Renal cortex interstitium (tissue), 11 donors: ENCODE data around the gene MIR17HG. TPM values are rescaled to one million over a fixed set of nuclear protein-coding genes. Genes with fewer than 3 reads are reported as not detected.
"Not testable (repeated sequence)": the region's sequence is repeated elsewhere in the genome, so short reads cannot be mapped to it uniquely, and the experiment has no call there.

Experiments used
- DNase-seq, 11 donors: peaks; one replicate each; pipeline ENCODE4 v3.0.0-alpha.2; 2013; ENCODE audit warnings: low read depth in 9 of 11, low spot score in 4 of 11; ENCODE audit errors: extremely low read depth in 1 of 11
- polyA plus RNA-seq, 3 donors: library from polyadenylated mRNA; unstranded; fragments of 120-200 nt; gene quantifications; one replicate each; pipeline ENCODE4 v1.2.1, GENCODE V29; 2013; ENCODE audit not compliant: insufficient read length in 3 of 3

Gene MIR17HG
- polyA plus RNA-seq, 3 donors, result 3.2 to 6.6 (median 5.1) TPM

DNA sequence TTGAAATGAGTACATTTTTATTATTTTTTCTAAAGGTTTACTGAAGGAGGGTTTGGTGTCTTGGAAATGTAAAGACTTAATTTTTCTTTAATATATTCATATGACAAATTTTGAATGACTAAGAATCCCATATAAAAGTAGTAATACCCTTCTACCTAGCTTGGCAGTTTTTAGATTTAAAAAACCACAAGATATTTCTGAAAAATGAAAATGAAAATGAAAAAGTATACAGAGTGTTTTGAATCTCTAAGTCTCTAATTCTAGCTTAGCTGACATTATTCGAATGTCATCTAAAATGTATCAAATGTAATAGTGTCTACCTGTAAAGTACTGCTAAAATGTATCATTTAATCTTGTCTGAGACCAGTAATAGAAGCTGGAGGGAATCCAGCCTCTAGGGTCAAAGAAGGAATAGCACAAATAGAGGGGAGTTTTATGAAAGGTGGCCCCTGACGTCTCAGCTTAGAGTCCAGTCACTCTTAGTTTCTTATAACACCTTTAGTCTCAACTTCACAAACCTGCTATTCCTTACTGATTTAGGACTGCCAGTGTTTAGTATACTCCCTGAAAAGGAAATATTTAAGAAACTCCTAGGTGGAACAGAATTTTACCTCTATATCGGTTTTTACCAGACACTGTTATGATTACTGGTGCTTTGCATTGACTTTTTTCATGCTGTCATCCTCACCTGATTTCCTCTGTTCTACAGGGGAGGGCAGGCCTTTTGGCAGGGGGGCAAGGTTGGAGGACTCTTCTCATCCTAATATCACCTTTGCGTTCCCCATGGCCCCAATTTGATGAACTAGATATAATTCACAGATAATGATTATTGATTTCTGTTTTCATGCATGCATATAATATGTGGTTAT is 16.2 kb upstream of the MIR17HG start:
- DNase-seq, result no peak

- no peak for DNase-seq
Measured at GRCh38 chr13:91346062-91346461, 1.4 kb upstream of the MIR17HG start.

DNA sequence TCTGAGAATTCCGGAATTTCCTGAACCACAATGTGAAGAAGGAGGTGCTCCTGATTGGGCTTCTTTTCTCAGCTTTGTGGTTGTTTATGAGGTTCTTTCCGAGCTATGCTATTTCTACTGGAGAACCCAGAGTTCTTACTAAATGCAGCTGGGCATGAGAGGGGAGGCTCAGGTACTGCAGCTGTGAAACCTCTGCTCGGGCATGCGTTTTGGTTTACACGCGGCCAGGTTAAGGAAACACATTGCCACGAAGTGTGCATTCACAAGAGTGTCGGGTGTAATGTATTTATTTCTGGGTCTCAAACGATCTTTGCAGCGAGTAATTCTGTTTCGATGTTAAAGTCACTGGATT is 661 bp upstream of the MIR17HG start:
- DNase-seq, result peak in 6 of 11 donors; percentile 20 to 53 (median 26)

DNA sequence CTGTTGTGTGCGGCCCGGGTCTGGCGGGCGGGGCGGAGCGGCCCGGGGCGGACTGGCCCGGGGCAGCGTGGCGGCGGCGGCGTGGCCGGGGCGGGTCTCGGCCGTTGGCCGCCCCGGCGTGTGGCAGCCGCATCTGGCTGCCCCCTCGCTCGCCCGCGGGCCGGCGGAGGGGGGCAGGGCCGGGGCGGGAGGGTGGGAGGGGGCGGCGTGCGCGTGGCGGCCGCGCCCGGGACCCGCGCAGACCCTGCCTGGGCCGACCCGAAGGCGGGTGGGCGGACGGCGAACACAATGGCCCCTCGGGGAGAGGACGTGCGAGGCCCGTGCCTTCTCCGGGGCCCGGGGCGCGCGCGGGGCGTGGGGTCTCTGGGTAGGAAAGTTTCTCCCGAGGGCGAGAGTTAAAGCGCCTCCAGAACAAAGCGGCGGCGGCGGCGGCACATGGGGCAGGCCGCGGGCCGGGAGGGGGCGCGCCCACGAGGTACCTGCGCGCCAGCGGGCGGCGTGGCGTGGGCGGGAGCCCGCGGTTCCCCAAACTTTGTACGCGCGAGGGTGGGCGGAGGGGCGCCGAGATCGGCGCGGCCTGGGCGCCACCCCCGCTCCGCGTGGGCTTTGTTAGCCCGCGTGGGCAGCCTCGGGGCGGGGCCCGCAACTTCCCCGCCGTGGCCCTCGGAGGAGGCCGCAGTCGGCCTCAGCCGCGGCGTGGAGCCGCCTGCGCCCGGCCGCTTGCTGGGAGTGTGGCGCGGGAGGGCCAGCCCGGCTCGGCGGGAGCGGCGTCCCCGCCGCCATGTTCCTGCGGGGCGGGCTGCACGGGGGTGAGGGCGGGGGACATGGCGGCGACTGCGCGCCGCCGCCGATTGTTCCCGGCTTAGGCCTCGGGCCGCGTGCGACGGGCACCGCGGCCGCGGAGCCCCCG is 764 bp downstream of the MIR17HG start:
- DNase-seq, result peak in 3 of 11 donors; percentile 17 to 38 (median 25)

DNA sequence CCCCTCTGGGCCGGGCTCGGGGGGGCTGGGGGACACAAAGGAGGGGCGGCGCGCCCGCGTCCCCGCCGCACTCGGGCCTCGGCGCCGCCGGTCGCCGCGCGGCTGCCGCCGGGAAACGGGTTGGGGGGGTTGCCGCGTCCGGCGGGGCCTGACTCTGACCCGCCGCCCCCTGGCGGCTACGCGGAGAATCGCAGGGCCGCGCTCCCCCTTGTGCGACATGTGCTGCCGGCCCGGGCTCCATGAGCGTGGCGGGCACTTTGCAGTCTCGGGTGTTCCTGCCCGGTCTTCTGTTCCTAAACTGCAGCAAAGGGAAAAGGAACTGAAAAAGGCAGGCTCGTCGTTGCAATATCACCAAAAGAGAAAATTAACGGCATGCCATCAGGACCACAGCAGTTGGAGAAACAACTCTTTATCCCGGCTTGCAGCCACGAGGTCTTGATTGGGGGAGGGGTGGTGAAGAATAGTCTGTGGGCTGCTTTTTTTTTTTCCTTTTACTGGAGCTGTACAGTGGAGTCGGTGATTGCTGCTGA is 1.5 kb downstream of the MIR17HG start:
- DNase-seq, result peak; percentile 79 to 92 (median 87)

DNA sequence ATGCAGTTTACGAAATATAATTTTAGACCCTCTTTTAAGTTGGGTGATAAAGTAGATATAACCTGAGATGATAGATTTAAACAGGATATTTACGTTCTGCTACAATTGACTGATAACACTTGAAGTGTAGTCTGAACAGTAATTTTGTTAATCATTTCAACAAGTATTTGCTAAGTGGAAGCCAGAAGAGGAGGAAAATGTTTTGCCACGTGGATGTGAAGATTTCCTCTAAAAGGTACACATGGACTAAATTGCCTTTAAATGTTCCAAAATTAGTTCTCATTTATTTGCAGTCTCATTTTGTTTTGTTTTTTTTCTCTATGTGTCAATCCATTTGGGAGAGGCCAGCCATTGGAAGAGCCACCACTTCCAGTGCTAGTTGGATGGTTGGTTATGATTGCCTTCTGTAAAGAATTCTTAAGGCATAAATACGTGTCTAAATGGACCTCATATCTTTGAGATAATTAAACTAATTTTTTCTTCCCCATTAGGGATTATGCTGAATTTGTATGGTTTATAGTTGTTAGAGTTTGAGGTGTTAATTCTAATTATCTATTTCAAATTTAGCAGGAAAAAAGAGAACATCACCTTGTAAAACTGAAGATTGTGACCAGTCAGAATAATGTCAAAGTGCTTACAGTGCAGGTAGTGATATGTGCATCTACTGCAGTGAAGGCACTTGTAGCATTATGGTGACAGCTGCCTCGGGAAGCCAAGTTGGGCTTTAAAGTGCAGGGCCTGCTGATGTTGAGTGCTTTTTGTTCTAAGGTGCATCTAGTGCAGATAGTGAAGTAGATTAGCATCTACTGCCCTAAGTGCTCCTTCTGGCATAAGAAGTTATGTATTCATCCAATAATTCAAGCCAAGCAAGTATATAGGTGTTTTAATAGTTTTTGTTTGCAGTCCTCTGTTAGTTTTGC is 2.8 kb downstream of the MIR17HG start:
- no peak for DNase-seq

DNA sequence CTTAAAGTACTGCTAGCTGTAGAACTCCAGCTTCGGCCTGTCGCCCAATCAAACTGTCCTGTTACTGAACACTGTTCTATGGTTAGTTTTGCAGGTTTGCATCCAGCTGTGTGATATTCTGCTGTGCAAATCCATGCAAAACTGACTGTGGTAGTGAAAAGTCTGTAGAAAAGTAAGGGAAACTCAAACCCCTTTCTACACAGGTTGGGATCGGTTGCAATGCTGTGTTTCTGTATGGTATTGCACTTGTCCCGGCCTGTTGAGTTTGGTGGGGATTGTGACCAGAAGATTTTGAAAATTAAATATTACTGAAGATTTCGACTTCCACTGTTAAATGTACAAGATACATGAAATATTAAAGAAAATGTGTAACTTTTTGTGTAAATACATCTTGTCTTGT is 3.6 kb downstream of the MIR17HG start:
- no peak for DNase-seq

DNA sequence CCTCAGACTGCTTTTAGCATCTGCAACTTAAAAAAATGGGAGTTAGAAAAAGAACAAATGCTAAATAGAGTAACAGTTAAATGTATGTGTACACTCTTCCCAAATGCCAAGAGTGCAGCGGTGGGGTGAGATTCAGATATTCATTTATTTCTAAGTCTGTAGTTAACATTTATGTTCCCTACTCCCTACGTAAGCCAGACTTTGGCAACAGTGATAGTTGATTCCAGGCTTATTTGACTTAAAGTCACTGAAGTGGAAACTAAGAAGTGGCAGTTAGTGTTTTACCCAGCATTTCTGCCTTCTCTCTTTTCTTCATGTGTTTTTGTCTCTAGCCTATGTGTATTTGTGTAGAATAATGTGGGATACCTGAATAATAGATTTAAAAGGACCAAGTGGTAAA is 4.5 kb downstream of the MIR17HG start:
- DNase-seq, result no peak

- not testable (repeated sequence) for DNase-seq
Measured at GRCh38 chr13:91352891-91353290, 5.4 kb downstream of the MIR17HG start.

DNA sequence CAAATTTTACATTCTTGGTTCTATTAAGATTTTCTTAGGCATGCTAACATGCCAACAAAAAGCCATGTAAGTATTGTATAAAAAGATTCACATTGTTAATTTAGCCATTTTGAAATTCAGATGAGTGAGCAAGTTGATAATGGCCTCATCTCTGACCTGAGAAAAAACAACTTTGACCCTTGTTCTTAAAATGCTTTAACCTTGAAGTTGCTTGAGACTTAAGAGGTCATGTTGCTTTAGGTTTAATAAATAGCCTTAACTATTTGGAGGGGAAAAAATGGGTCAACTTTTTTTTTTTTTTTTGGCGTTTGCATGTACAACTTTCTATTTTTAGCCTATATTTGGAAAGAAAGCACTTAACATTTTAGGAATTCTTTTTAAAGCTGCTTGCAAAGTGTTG is 6.0 kb downstream of the MIR17HG start:
- DNase-seq, result no peak

GRCh38 chr13:91355099-91355825 is 7.8 kb downstream of the MIR17HG start:
- DNase-seq, result no peak

DNA sequence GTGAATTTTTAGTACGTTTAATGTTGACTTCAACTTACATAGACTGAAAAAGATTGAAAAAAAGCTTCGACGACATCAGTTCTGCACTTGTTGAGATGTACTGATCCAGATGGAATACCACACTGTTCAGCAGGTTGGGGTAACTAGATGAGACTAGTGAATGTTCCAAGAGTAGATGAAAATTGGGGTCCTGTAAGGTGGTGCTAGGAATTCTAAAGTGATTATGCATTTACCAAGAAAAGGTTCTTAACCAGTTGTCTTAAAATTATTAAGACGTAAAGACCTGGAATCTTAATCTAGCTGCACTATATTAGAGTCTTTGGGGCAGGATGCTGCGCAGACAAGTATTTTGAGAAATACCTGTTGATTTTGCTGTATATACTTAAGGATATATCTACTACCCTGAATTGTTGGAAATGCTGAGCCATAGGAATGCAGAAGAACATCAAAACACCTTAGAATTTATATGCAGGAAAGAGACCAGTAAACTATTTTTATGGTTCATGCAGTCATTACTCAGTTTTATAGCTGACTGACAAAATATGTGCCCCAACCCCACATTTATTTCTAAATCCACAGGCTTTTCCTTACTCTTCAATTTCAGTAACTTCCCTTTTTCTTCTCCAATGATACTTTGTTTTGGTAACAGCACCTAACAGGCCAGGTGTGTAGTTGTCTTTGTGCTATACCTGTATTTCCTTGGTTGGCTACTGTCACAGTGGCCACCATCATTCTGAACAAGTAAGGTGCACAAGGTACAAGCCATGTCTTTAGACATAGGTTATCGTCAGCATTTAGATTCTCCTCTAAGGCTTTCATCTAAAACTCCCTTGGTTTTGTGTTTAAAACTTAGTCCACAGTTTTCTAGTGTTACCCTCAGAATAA is 8.6 kb downstream of the MIR17HG start:
- no peak for DNase-seq

DNA sequence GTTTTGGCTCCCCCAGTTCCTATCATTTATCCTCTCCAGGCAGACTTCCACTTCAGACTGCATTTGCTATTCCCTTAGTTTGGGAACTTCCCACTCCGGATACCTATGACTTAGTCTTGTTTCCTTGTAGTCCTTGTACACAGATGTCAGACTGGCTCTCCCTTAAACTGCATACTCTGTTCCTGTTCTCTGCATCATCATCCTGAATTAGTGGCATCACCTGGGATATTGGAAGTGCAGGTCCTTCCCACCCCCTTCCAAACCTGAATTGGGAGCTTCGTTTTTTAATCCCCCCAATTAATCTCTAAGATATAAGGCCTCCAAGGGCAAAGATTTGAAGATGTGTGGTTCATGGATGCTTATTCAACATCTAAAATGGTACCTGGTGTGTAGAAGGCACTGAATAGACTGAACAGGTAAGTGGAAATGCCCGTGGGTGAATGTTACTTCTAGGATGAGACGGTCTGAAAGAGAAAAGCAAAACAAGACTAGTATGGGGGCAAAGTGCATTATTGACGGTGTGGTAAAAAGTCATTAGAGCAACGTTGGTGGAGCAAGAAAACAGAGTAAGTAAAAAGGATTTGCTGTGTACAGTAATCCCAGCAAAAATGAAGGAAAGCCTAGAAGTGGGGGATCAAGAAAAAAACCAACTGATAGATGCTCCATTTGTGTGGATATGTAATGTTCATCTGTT is 9.6 kb downstream of the MIR17HG start:
- DNase-seq, result no peak

GRCh38 chr13:91357613-91358386 is 10.3 kb downstream of the MIR17HG start:
- no peak for DNase-seq

- no peak for DNase-seq
Measured at GRCh38 chr13:91358387-91358782, 10.9 kb downstream of the MIR17HG start.

- DNase-seq, result no peak
Measured at GRCh38 chr13:91359111-91359510, 11.6 kb downstream of the MIR17HG start.
